Stimulated activated memory B cell treated with anti-CD40 and anti-IgM and Interleukin-4, amounts not matched to agents 10 μg/mL and 1 μg/mL and 100 μg/mL, for 72 hours (primary cell): Measurements from ENCODE around the gene SLC35F3.

ENCODE experiments used
- ATAC-seq: fragments of 150-1000 bp; cut with Tn5 transposase; 2 replicates; pipeline ENCODE4 v1.10.0; 2021
- H3K27ac Mint-ChIP-seq: one replicate; pipeline ENCODE4 v1.8.0; 2022; ENCODE audit warnings: mild to moderate bottlenecking, mixed read lengths
- H3K27me3 Mint-ChIP-seq: one replicate; pipeline ENCODE4 v1.8.0; 2022; ENCODE audit warnings: mixed read lengths
- H3K36me3 Mint-ChIP-seq: one replicate; pipeline ENCODE4 v1.8.0; 2022; ENCODE audit warnings: mixed read lengths
- H3K4me1 Mint-ChIP-seq: one replicate; pipeline ENCODE4 v1.8.0; 2022; ENCODE audit warnings: mixed read lengths
- H3K4me3 Mint-ChIP-seq: one replicate; pipeline ENCODE4 v1.8.0; 2022; ENCODE audit warnings: mild to moderate bottlenecking, moderate library complexity, mixed read lengths
- H3K9me3 Mint-ChIP-seq: one replicate; pipeline ENCODE4 v1.8.0; 2022; ENCODE audit warnings: mixed read lengths

SLC35F3 gene

GRCh38 chr1:234369784-234370183 is 465.3 kb downstream of the SLC35F3 start:
- no peaks in the 10 kb centered on the region for H3K9me3 Mint-ChIP-seq
- H3K36me3 Mint-ChIP-seq, result no peaks in the 10 kb centered on the region
- no peak overlapping the region for H3K27ac Mint-ChIP-seq
- no peak for ATAC-seq
- no peaks in the 10 kb centered on the region for H3K27me3 Mint-ChIP-seq
- H3K4me1 Mint-ChIP-seq, result peaks cover 20% of the 10 kb centered on the region
- H3K4me3 Mint-ChIP-seq, result no peak overlapping the region

- Mint-ChIP-seq H3K4me3 (no peak overlapping the region), H3K27ac (no peak overlapping the region), H3K27me3 (no peaks in the 10 kb centered on the region), H3K36me3 (peaks cover 7% of the 10 kb centered on the region), H3K4me1 (peaks cover 32% of the 10 kb centered on the region), H3K9me3 (no peaks in the 10 kb centered on the region)
- ATAC-seq, result no peak
Observed at GRCh38 chr1:234371414-234371813, 466.9 kb downstream of the SLC35F3 start.

- peak overlapping the region; percentile 96 for H3K27ac Mint-ChIP-seq
- H3K27me3 Mint-ChIP-seq, result no peaks in the 10 kb centered on the region
- peaks cover 38% of the 10 kb centered on the region for H3K4me1 Mint-ChIP-seq
- no peak for ATAC-seq
- peaks cover 14% of the 10 kb centered on the region for H3K36me3 Mint-ChIP-seq
- H3K9me3 Mint-ChIP-seq, result no peaks in the 10 kb centered on the region
- peak overlapping the region; percentile 94 for H3K4me3 Mint-ChIP-seq
Observed at GRCh38 chr1:234372011-234372757, 467.7 kb downstream of the SLC35F3 start.

GRCh38 chr1:234373064-234373958 is 468.8 kb downstream of the SLC35F3 start, which contains the start of gene COA6:
Gene COA6 (plus strand): TSS chr1:234373456. CDS start chr1:234373467, 11 bp downstream.
- H3K27ac Mint-ChIP-seq, result peak within 1 kb of the TSS; percentile 96
- H3K9me3 Mint-ChIP-seq, result no peaks in the 10 kb centered on the region
- H3K4me1 Mint-ChIP-seq, result peaks cover 48% of the 10 kb centered on the region
- H3K36me3 Mint-ChIP-seq, result peaks cover 26% of the 10 kb centered on the region
- H3K4me3 Mint-ChIP-seq, result peak within 1 kb of the TSS; percentile 94
- H3K27me3 Mint-ChIP-seq, result no peaks in the 10 kb centered on the region
- peak; percentile 96 for ATAC-seq

GRCh38 chr1:234373959-234374254 is 469.4 kb downstream of the SLC35F3 start:
- peak overlapping the region; percentile 96 for H3K27ac Mint-ChIP-seq
- H3K36me3 Mint-ChIP-seq, result peaks cover 32% of the 10 kb centered on the region
- H3K9me3 Mint-ChIP-seq, result no peaks in the 10 kb centered on the region
- H3K4me1 Mint-ChIP-seq, result peaks cover 50% of the 10 kb centered on the region
- H3K4me3 Mint-ChIP-seq, result peak overlapping the region; percentile 94
- no peaks in the 10 kb centered on the region for H3K27me3 Mint-ChIP-seq
- peak; percentile 55 for ATAC-seq
